A549 (cell line): Measurements from ENCODE around the gene MRTO4. TPM values are rescaled to one million over a fixed set of nuclear protein-coding genes. Genes with fewer than 3 reads are reported as not detected.

Source experiments
- ATAC-seq, 2 experiments: fragments of 200-7000 bp in 1 of 2; fragments of >200 bp in 1 of 2; cut with Nextera tagmentation in 1 of 2; cut with Tn5 transposase in 1 of 2; 3 replicates each; pipeline versions ENCODE4 v1.8.0 to v1.9.1; 2018 to 2020; ENCODE audit warnings: mild to moderate bottlenecking in 1 of 2, moderate library complexity in 1 of 2
- CTCF ChIA-PET: fragments of 300-600 bp; sonication (Branson Sonifier 250); formaldehyde crosslinking; extraction: SDS; loops from one replicate; lab custom pipeline; 2021; ENCODE audit warnings: antibody characterized with exemption, inconsistent platforms; lab: Yijun Ruan, JAX
- POLR2A ChIA-PET: fragments of 350-600 bp; formaldehyde crosslinking; extraction: SDS; loops from one replicate; lab custom pipeline; 2021; ENCODE audit warnings: antibody characterized with exemption, inconsistent platforms; lab: Yijun Ruan, JAX
- DNase-seq, 2 experiments: peaks; one replicate each; pipeline versions ENCODE4 v3.0.0 to v3.0.0-alpha.2; 2011 to 2016; ENCODE audit warnings: low read depth in 1 of 2, low spot score in 1 of 2
- FAIRE-seq: peaks from 2 replicates; lab custom pipeline; 2011; peaks lifted over from hg19 to GRCh38; lab: Jason Lieb, UNC
- H3K27ac ChIP-seq, 2 experiments: fragments of >200 bp; sonication (Bioruptor Twin); formaldehyde crosslinking; 3 replicates each; pipeline ENCODE4 v1.5.1; 2016 to 2017
- H3K4me1 ChIP-seq: fragments of >200 bp; sonication (Bioruptor Twin); formaldehyde crosslinking; 3 replicates; pipeline ENCODE4 v1.6.1; 2016
- H3K4me2 ChIP-seq: fragments of >200 bp; sonication (Bioruptor Twin); formaldehyde crosslinking; 3 replicates; pipeline ENCODE4 v1.6.1; 2016
- H3K4me3 ChIP-seq: fragments of >200 bp; sonication (Bioruptor Twin); formaldehyde crosslinking; 3 replicates; pipeline ENCODE4 v1.5.1; 2016
- H3K9me3 ChIP-seq: fragments of >200 bp; sonication (Bioruptor Twin); formaldehyde crosslinking; 3 replicates; pipeline ENCODE4 v1.6.1; 2016
- FOXS1 ChIP-seq: fragments of 250-450 bp; sonication (Bioruptor Pico); IDR thresholded peaks from 2 replicates; pipeline ENCODE4 v1.5.0; 2020; ENCODE audit warnings: mild to moderate bottlenecking, moderate library complexity
- HDAC2 ChIP-seq: fragments of 200-600 bp; sonication (generic); IDR thresholded peaks from 2 replicates; pipeline ENCODE4 v1.6.1; 2016
- HMGXB4 ChIP-seq: fragments of 250-450 bp; sonication (Bioruptor Pico); IDR thresholded peaks from 2 replicates; pipeline ENCODE4 v1.5.0; 2021; ENCODE audit warnings: mild to moderate bottlenecking, moderate library complexity, borderline replicate concordance
- JUNB ChIP-seq: fragments of >200 bp; sonication (Bioruptor Twin); formaldehyde crosslinking; IDR thresholded peaks from 2 replicates; pipeline ENCODE4 v1.6.1; 2016
- KDM5A ChIP-seq: fragments of 200-600 bp; sonication (generic); IDR thresholded peaks from 2 replicates; pipeline ENCODE4 v1.6.1; 2016; ENCODE audit warnings: antibody characterized with exemption, mild to moderate bottlenecking
- NR3C1 ChIP-seq: fragments of >200 bp; sonication (Bioruptor Twin); formaldehyde crosslinking; IDR thresholded peaks from 3 replicates; pipeline ENCODE4 v1.6.1; 2017
- TP53 ChIP-seq: fragments of 250-450 bp; sonication (Bioruptor Pico); IDR thresholded peaks from 2 replicates; pipeline ENCODE4 v1.5.0; 2021; ENCODE audit warnings: mild to moderate bottlenecking, moderate library complexity
- WGBS: methylation state at CpG from one replicate; pipeline ENCODE4 v1.1.6; 2017; ENCODE audit errors: missing lambda C conversion rate; 5-methylcytosine and 5-hydroxymethylcytosine counted together
- polyA plus RNA-seq, 4 experiments: library from polyadenylated mRNA; depleted of rRNA in 3 of 4; stranded (reverse); fragments of >200 nt; fragmentation: RNase III in 1 of 4; extraction: RNeasy Plus Mini Kit Qiagen cat#74134 plus additional on column Dnase treatment in 1 of 4; gene quantifications; 2 replicates in 3 of 4; 3 replicates in 1 of 4; pipeline ENCODE4 v1.2.3, GENCODE V29; 2011 to 2017
- small RNA-seq, 6 experiments: library from RNA; depleted of rRNA; stranded (forward); fragments of <200 nt; gene quantifications; one replicate each; pipeline ENCODE3, GENCODE V24; 2012

The MRTO4 gene
- polyA plus RNA-seq, 2 of the 4 experiments (the other 2 are of a cell fraction) = 61.7 to 66.4 TPM

- DNase-seq (no peak), FAIRE-seq (no peak), ATAC-seq (no peak)
- TF ChIP-seq JUNB (no peak), HDAC2 (no peak), TP53 (CRISPR knock-in tag) (no peak), KDM5A (no peak), HMGXB4 (CRISPR knock-in tag) (no peak), FOXS1 (CRISPR knock-in tag) (no peak), NR3C1 (no peak)
- no peak overlapping the region for H3K27ac ChIP-seq
- no peak overlapping the region for H3K4me3 ChIP-seq
- H3K4me1 ChIP-seq = peaks cover 15% of the 10 kb centered on the region; the same call in 2 of the 3 replicates
- ChIA-PET CTCF (no interaction called here), POLR2A (no interaction called here)
- H3K4me2 ChIP-seq = no peak overlapping the region
- WGBS = 100% methylated on average over 2 of the region's 3 CpGs
- no peaks in the 10 kb centered on the region for H3K9me3 ChIP-seq
These were observed 56.9 kb downstream of the MRTO4 start for GRCh38 chr1:19308509-19308907.

- Histone ChIP-seq H3K4me2 (no peak overlapping the region), H3K9me3 (no peaks in the 10 kb centered on the region)
- 90% methylated on average over 6 of the region's 6 CpGs for WGBS
- TF ChIP-seq JUNB = no peak
- TF ChIP-seq, all 56 proteins: peak for 0
- POLR2A ChIA-PET = no interaction called here
- no peak for FAIRE-seq
- peaks cover 17% of the 10 kb centered on the region; the same call in 2 of the 3 replicates for H3K4me1 ChIP-seq
- H3K27ac ChIP-seq = no peak overlapping the region
- no peak for DNase-seq
- H3K4me3 ChIP-seq = no peak overlapping the region
- no peak for ATAC-seq
- CTCF ChIA-PET = interaction anchor here (0.6 to 1.3 kb wide), 4 partner anchors 43 to 345 kb away, joined by 3 read pairs; no protein-coding TSS in a partner anchor
These were observed 57.7 kb downstream of the MRTO4 start for GRCh38 chr1:19309123-19309813.

Small RNA genes within 50 kb of the gene (small RNA-seq; reads per million reads assigned to genes)
- 0 to 0.35 (median 0) reads per million in 6 experiments for gene RNU6-1099P

Other genes with a start within 250 kb of the MRTO4 start
- gene UBR4, start 41.5 kb upstream of the MRTO4 start, polyA plus RNA-seq (2011; rRNA removed) = 74.3 and 135 TPM in 2 replicates
- 50.5 to 63.0 TPM (median 55.8 TPM) in 3 replicates for gene UBR4, start 41.5 kb upstream of the MRTO4 start, polyA plus RNA-seq (2017; fragmentation: RNase III; extraction: RNeasy Plus Mini Kit Qiagen cat#74134 plus additional on column Dnase treatment)
- gene EMC1, start 281 bp upstream of the MRTO4 start, polyA plus RNA-seq (2011; rRNA removed) = 32.2 and 40.2 TPM in 2 replicates
- gene EMC1, start 281 bp upstream of the MRTO4 start, polyA plus RNA-seq (2017; fragmentation: RNase III; extraction: RNeasy Plus Mini Kit Qiagen cat#74134 plus additional on column Dnase treatment) = 23.8 to 28.8 TPM (median 25.8 TPM) in 3 replicates
- gene AKR7A3, start 37.0 kb downstream of the MRTO4 start, polyA plus RNA-seq (2011; rRNA removed) = 0.10 and 0.13 TPM in 2 replicates
- 0.17 to 0.24 TPM (median 0.21 TPM) in 3 replicates for gene AKR7A3, start 37.0 kb downstream of the MRTO4 start, polyA plus RNA-seq (2017; fragmentation: RNase III; extraction: RNeasy Plus Mini Kit Qiagen cat#74134 plus additional on column Dnase treatment)
- gene AKR7A2, start 60.3 kb downstream of the MRTO4 start, polyA plus RNA-seq (2011; rRNA removed) = 22.2 and 27.2 TPM in 2 replicates
- gene AKR7A2, start 60.3 kb downstream of the MRTO4 start, polyA plus RNA-seq (2017; fragmentation: RNase III; extraction: RNeasy Plus Mini Kit Qiagen cat#74134 plus additional on column Dnase treatment) = 30.9 to 34.9 TPM (median 31.4 TPM) in 3 replicates
- 5.6 and 8.1 TPM in 2 replicates for gene SLC66A1, start 60.5 kb downstream of the MRTO4 start, polyA plus RNA-seq (2011; rRNA removed)
- 11.1 to 12.8 TPM (median 12.6 TPM) in 3 replicates for gene SLC66A1, start 60.5 kb downstream of the MRTO4 start, polyA plus RNA-seq (2017; fragmentation: RNase III; extraction: RNeasy Plus Mini Kit Qiagen cat#74134 plus additional on column Dnase treatment)
- 129 and 133 TPM in 2 replicates for gene CAPZB, start 233.7 kb downstream of the MRTO4 start, polyA plus RNA-seq (2011; rRNA removed)
- 281 to 306 TPM (median 296 TPM) in 3 replicates for gene CAPZB, start 233.7 kb downstream of the MRTO4 start, polyA plus RNA-seq (2017; fragmentation: RNase III; extraction: RNeasy Plus Mini Kit Qiagen cat#74134 plus additional on column Dnase treatment)